C4-2B (cell line): Measurements from ENCODE around the gene PON1.

Experiments
- H3K27ac ChIP-seq: fragments of 450-650 bp; 2 replicates; pipeline ENCODE4 v1.5.1; 2017
- ZFX ChIP-seq: fragments of 450-650 bp; IDR thresholded peaks from 2 replicates; pipeline ENCODE4 v1.6.1; 2017
- TF ChIP-seq, protein P1 (sequence below): fragments of 450-650 bp; conservative IDR thresholded peaks from 2 replicates; pipeline ENCODE4 v1.5.1; 2017; ENCODE audit warnings: mild to moderate bottlenecking

PON1 gene

DNA sequence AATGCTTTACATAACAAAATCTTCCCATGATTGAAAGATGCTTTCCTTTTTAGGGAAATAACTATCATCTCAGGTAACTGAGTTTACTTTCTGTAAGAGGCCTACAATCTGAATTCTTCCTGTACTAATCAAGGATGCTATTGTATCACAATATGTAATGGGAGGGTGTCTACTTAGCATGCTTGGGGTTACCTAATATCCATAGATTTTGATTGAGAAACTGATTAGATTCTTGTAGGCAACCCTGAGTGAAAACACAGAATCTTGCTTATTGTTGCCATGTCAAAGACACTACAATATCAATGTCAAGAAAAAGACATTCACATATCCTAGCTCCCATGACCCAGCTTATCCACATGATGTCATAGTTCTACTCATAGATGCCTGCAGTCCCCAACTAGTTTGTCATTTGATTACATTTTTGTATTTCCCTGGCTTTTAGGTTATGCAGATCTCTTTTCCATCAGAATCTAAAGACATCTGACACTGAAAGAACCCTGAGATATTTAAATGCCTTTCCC lies 62.4 kb downstream of the PON1 start:
- H3K27ac ChIP-seq: no peak overlapping the region
- no peak for TF ChIP-seq ZFX
- TF ChIP-seq, protein P1, sequence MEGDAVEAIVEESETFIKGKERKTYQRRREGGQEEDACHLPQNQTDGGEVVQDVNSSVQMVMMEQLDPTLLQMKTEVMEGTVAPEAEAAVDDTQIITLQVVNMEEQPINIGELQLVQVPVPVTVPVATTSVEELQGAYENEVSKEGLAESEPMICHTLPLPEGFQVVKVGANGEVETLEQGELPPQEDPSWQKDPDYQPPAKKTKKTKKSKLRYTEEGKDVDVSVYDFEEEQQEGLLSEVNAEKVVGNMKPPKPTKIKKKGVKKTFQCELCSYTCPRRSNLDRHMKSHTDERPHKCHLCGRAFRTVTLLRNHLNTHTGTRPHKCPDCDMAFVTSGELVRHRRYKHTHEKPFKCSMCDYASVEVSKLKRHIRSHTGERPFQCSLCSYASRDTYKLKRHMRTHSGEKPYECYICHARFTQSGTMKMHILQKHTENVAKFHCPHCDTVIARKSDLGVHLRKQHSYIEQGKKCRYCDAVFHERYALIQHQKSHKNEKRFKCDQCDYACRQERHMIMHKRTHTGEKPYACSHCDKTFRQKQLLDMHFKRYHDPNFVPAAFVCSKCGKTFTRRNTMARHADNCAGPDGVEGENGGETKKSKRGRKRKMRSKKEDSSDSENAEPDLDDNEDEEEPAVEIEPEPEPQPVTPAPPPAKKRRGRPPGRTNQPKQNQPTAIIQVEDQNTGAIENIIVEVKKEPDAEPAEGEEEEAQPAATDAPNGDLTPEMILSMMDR: no peak

DNA sequence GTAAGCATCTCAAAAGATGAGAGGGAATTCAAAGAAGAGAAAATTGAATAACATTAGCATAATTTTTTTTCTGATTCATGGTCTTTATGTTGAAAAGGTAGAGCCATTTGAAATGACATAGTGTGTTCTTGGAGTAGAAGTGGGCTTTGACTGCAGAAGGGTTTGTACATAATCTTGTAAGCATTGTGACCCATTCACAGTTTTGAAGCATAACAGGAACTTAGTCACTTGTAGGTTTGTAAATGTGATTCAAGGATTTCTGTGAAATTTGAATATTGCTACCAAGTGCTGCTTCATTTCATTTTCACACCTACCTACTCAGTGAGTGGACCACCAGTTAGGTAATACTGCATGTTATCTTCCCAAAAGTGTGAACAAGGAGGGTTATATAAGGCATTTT lies 68.6 kb downstream of the PON1 start:
- H3K27ac ChIP-seq: no peak overlapping the region
- no peak for TF ChIP-seq ZFX
- TF ChIP-seq, protein P1: no peak

DNA sequence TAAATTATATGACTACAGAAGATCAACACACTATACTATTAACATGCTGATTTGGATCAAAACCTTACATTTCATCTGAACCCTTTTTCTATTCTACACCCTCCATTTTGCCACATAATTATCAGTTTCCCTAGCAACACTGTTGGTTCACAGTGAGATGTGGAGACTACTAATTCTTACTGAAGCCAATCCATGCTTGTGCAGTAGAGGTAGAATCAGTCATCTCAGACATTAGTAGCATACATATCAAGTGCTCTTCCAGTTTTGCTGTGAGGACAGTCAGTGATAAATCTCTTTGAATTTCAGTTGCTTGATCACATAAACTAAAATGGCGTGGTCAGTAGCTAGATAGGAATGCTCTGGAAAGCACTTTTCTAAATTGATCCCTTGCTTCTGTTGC lies 70.3 kb downstream of the PON1 start:
- H3K27ac ChIP-seq: no peak overlapping the region
- TF ChIP-seq, protein P1: no peak
- no peak for TF ChIP-seq ZFX

DNA sequence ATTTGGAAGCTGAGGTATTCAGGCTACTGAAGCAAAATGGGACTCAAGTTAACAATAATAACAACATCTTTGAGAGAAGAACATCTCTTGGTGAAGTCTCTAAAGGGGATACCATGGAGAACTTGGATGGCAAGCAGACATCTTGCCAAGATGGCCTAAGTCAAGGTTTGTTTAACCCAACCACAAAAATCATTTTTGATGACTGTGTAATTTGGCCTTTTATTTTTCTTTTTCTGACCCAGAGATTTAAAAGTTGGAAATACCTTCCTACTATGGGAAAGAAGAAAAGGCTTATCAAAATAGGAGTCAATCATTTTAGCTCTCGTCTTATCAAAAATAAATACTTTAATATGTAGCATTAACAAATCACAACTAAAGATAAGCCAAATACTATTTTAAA lies 72.4 kb downstream of the PON1 start:
- H3K27ac ChIP-seq: no peak overlapping the region
- TF ChIP-seq, protein P1: no peak
- TF ChIP-seq ZFX: no peak

DNA sequence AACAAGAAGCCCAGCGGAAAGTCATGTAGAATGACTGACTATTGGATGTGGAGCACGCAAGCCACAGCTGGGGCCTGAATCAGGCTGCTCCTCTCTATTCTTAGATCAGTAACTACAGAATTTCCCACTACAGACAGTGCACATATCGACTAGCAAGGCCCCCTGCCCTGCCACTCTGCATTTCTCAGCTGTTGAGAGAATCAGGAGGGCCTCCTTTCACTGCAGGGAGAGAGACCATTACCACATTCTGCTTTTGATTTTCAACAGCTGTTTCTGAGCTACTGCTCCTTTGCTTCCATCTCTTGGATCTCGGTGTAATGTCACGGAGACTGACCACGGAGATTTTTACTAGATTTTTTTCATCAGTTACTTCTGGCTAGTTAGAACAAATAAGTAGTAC lies 73.8 kb downstream of the PON1 start:
- TF ChIP-seq ZFX: no peak
- TF ChIP-seq, protein P1: no peak
- H3K27ac ChIP-seq: no peak overlapping the region
